ENCODE results near the gene OSTM1. TPM values are rescaled to one million over a fixed set of nuclear protein-coding genes. Genes with fewer than 3 reads are reported as not detected.

OSTM1 gene
- polyA plus RNA-seq, 2 donors, result 5.7 to 6.1 TPM

DNA sequence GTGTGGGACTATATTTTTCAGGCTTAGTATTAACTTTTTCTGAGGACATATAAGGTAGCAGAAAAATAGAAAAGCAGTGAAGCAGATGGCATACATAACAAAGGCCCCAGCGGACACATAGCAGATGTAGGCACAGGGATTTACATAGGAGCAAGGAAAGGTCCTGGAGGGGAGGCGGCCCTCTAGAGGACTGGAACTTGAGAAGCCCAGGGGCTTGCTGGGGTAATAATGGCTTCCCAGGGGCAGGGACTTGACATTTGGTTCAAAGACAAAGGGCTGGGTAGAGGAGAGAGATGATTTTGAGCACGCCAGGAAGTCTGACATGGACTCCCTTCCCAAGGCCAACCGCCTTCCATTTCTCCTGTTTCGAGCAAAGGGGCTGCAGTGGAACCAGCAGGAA is 31.7 kb upstream of the OSTM1 start:
- Histone ChIP-seq H3K9me3 (ENCODE audit: control insufficient read depth in 2 of 2, insufficient read depth in 1 of 2, low read depth in 1 of 2, low read length in 1 of 2) (no peaks in the 10 kb centered on the region), H3K27ac (ENCODE audit: low read depth in 2 of 2, low read length in 1 of 2) (no peak overlapping the region), H3K4me3 (ENCODE audit: low read depth in 1 of 2, low read length in 2 of 2) (no peak overlapping the region), H3K27me3 (ENCODE audit: control insufficient read depth in 1 of 2, insufficient read depth in 2 of 2, low read length in 2 of 2) (no peaks in the 10 kb centered on the region), H3K36me3 (ENCODE audit: control insufficient read depth in 2 of 2, insufficient read depth in 2 of 2, low read length in 1 of 2) (no peaks in the 10 kb centered on the region), H3K4me1 (ENCODE audit: control insufficient read depth in 2 of 2, insufficient read depth in 2 of 2, low read length in 1 of 2) (no peaks in the 10 kb centered on the region)
- WGBS, 2 donors, result 95 to 98% methylated on average over 5 of the region's 5 CpGs

DNA sequence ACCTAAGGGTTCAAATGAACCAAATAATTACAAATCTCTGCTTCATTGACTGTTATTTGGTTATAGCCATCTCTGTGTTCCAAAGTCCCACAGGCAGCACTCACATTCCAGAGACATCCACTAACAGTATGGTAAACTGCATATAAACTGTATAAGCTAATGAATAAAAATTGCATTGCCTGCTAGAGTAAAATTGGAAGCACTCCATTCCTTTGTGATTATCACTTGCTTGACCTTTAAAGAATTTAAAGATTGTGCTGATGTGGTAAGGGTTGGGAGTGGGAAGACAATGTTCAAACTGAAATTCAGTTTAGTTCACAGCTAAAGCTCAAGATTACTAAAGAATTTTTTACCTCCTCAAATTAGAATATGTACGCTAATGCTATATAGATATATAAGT is 31.0 kb upstream of the OSTM1 start:
- H3K9me3 ChIP-seq (ENCODE audit: control insufficient read depth in 2 of 2, insufficient read depth in 1 of 2, low read depth in 1 of 2, low read length in 1 of 2), result no peaks in the 10 kb centered on the region
- no peak overlapping the region for H3K4me3 ChIP-seq (ENCODE audit: low read depth in 1 of 2, low read length in 2 of 2)
- H3K27me3 ChIP-seq (ENCODE audit: control insufficient read depth in 1 of 2, insufficient read depth in 2 of 2, low read length in 2 of 2), result no peaks in the 10 kb centered on the region
- WGBS, 2 donors, result 85 to 98% methylated on average over 1 of the region's 1 CpG
- H3K27ac ChIP-seq (ENCODE audit: low read depth in 2 of 2, low read length in 1 of 2), result no peak overlapping the region
- no peaks in the 10 kb centered on the region for H3K36me3 ChIP-seq (ENCODE audit: control insufficient read depth in 2 of 2, insufficient read depth in 2 of 2, low read length in 1 of 2)
- no peaks in the 10 kb centered on the region for H3K4me1 ChIP-seq (ENCODE audit: control insufficient read depth in 2 of 2, insufficient read depth in 2 of 2, low read length in 1 of 2)

DNA sequence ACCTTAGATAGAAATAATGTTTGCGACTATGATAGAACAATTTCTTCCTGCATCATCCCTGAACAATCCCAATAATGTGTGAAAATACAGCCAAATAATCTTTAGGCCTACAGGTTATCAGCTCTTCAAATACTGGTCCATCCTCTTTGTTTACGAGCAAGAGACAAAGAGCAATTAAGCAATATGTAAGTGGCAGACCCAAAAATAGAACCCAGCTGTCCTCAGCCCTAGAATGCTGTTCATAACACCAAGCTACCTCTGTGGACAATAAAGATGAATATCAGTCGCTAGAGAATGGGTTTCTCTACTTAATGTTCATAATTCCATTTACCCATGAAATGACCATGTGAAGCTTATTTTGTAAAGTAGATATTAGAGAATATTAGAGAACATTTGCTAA is 28.4 kb upstream of the OSTM1 start:
- Histone ChIP-seq H3K36me3 (ENCODE audit: control insufficient read depth in 2 of 2, insufficient read depth in 2 of 2, low read length in 1 of 2) (no peaks in the 10 kb centered on the region), H3K27ac (ENCODE audit: low read depth in 2 of 2, low read length in 1 of 2) (no peak overlapping the region), H3K4me1 (ENCODE audit: control insufficient read depth in 2 of 2, insufficient read depth in 2 of 2, low read length in 1 of 2) (no peaks in the 10 kb centered on the region), H3K9me3 (ENCODE audit: control insufficient read depth in 2 of 2, insufficient read depth in 1 of 2, low read depth in 1 of 2, low read length in 1 of 2) (no peaks in the 10 kb centered on the region), H3K27me3 (ENCODE audit: control insufficient read depth in 1 of 2, insufficient read depth in 2 of 2, low read length in 2 of 2) (no peaks in the 10 kb centered on the region), H3K4me3 (ENCODE audit: low read depth in 1 of 2, low read length in 2 of 2) (no peak overlapping the region)
- 88 to 89% methylated on average over 3 of the region's 3 CpGs for WGBS, 2 donors

DNA sequence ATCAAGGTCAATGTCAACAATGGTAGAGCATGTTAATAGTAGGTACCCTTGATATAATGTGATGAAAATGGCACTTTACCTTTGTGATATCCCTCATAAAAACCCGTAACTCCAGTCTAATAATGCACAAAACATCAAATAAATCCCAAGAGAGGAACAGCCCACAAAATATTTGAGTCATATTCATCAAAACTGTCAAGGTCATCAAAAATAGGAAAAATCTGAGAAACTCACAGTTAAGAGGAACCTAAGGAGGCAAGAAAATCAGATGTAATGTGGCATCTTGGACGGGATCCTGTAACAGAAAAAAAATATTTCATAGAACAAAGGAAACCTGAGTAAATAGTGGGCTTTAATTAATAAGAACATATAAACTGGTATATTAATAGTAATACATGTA is 25.5 kb upstream of the OSTM1 start:
- no peak overlapping the region for H3K27ac ChIP-seq (ENCODE audit: low read depth in 2 of 2, low read length in 1 of 2)
- no peaks in the 10 kb centered on the region for H3K27me3 ChIP-seq (ENCODE audit: control insufficient read depth in 1 of 2, insufficient read depth in 2 of 2, low read length in 2 of 2)
- H3K4me1 ChIP-seq (ENCODE audit: control insufficient read depth in 2 of 2, insufficient read depth in 2 of 2, low read length in 1 of 2), result no peaks in the 10 kb centered on the region
- WGBS, 2 donors, result 84 to 90% methylated on average over 2 of the region's 2 CpGs
- no peaks in the 10 kb centered on the region for H3K9me3 ChIP-seq (ENCODE audit: control insufficient read depth in 2 of 2, insufficient read depth in 1 of 2, low read depth in 1 of 2, low read length in 1 of 2)
- no peaks in the 10 kb centered on the region for H3K36me3 ChIP-seq (ENCODE audit: control insufficient read depth in 2 of 2, insufficient read depth in 2 of 2, low read length in 1 of 2)
- H3K4me3 ChIP-seq (ENCODE audit: low read depth in 1 of 2, low read length in 2 of 2), result no peak overlapping the region

DNA sequence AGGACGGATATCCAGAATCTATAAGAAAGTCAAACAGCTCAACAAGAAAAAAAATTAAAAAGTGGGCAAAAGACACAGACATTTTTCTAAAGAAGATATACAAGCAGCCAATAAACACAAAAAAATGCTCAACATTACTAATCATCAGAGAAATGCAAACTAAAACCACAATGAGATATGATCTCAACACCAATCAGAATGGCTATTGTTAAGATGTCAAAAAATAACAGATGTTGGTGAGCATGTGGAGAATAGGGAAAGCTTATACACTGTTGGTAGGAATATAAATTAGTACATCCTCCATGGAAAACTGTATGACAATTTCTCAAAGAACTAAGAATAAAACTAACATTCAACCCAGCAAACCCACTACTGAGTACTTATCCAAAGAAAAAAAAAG is 23.3 kb upstream of the OSTM1 start:
- no peaks in the 10 kb centered on the region for H3K27me3 ChIP-seq (ENCODE audit: control insufficient read depth in 1 of 2, insufficient read depth in 2 of 2, low read length in 2 of 2)
- H3K9me3 ChIP-seq (ENCODE audit: control insufficient read depth in 2 of 2, insufficient read depth in 1 of 2, low read depth in 1 of 2, low read length in 1 of 2), result no peaks in the 10 kb centered on the region
- no peaks in the 10 kb centered on the region for H3K4me1 ChIP-seq (ENCODE audit: control insufficient read depth in 2 of 2, insufficient read depth in 2 of 2, low read length in 1 of 2)
- no peaks in the 10 kb centered on the region for H3K36me3 ChIP-seq (ENCODE audit: control insufficient read depth in 2 of 2, insufficient read depth in 2 of 2, low read length in 1 of 2)
- no peak overlapping the region for H3K4me3 ChIP-seq (ENCODE audit: low read depth in 1 of 2, low read length in 2 of 2)
- 94% methylated on average over 1 of the region's 1 CpG for WGBS, 2 donors
- no peak overlapping the region for H3K27ac ChIP-seq (ENCODE audit: low read depth in 2 of 2, low read length in 1 of 2)

DNA sequence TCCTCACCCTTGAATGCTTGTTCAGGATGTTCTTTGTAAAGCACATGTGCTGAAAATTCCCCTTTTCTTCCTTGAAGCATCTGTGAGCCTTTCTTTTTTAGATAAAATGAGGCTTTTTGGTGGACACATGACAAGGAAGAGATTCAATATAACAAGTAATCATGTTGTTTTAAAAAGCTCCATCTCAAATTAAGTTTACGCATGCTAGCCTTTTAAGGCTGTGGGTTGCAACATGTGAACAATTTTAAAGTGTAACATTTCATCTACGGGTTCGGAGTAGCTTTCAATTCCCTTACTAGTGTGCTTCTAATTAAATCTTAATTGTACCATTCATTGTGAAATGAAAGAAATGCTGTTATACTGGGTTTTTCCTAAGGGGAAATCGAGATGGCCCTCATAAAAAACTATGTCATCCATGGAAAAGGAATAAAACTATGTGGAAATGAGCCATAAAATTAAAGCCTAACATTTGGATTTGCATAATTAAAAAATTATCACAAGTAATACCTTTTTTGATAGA is 19.3 kb upstream of the OSTM1 start:
- WGBS, 2 donors, result 86 to 91% methylated on average over 4 of the region's 4 CpGs
- H3K36me3 ChIP-seq (ENCODE audit: control insufficient read depth in 2 of 2, insufficient read depth in 2 of 2, low read length in 1 of 2), result no peaks in the 10 kb centered on the region
- no peak overlapping the region for H3K4me3 ChIP-seq (ENCODE audit: low read depth in 1 of 2, low read length in 2 of 2)
- no peaks in the 10 kb centered on the region for H3K27me3 ChIP-seq (ENCODE audit: control insufficient read depth in 1 of 2, insufficient read depth in 2 of 2, low read length in 2 of 2)
- no peaks in the 10 kb centered on the region for H3K4me1 ChIP-seq (ENCODE audit: control insufficient read depth in 2 of 2, insufficient read depth in 2 of 2, low read length in 1 of 2)
- no peak overlapping the region for H3K27ac ChIP-seq (ENCODE audit: low read depth in 2 of 2, low read length in 1 of 2)
- H3K9me3 ChIP-seq (ENCODE audit: control insufficient read depth in 2 of 2, insufficient read depth in 1 of 2, low read depth in 1 of 2, low read length in 1 of 2), result no peaks in the 10 kb centered on the region

DNA sequence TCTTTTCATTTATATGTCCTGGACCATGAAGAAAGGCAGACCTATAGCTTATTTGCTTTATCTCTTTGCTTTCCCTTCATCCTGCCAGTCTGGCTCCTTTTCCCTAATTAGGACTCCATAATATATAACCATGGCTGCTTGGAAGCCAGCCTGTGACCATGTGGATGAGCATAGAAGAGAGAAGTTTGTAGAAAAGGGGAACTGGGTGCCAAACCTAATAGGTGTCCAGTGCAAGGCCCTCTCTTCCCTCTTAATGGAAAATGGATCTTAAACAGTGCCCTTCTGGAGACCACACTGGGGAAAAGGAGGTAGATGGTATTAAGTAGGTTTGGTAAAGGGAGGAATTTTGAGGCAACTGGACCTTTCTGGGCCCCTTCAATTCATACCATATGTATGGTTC is 16.7 kb upstream of the OSTM1 start:
- Histone ChIP-seq H3K4me3 (ENCODE audit: low read depth in 1 of 2, low read length in 2 of 2) (no peak overlapping the region), H3K4me1 (ENCODE audit: control insufficient read depth in 2 of 2, insufficient read depth in 2 of 2, low read length in 1 of 2) (no peaks in the 10 kb centered on the region), H3K36me3 (ENCODE audit: control insufficient read depth in 2 of 2, insufficient read depth in 2 of 2, low read length in 1 of 2) (no peaks in the 10 kb centered on the region), H3K27ac (ENCODE audit: low read depth in 2 of 2, low read length in 1 of 2) (no peak overlapping the region), H3K27me3 (ENCODE audit: control insufficient read depth in 1 of 2, insufficient read depth in 2 of 2, low read length in 2 of 2) (no peaks in the 10 kb centered on the region), H3K9me3 (ENCODE audit: control insufficient read depth in 2 of 2, insufficient read depth in 1 of 2, low read depth in 1 of 2, low read length in 1 of 2) (no peaks in the 10 kb centered on the region)

DNA sequence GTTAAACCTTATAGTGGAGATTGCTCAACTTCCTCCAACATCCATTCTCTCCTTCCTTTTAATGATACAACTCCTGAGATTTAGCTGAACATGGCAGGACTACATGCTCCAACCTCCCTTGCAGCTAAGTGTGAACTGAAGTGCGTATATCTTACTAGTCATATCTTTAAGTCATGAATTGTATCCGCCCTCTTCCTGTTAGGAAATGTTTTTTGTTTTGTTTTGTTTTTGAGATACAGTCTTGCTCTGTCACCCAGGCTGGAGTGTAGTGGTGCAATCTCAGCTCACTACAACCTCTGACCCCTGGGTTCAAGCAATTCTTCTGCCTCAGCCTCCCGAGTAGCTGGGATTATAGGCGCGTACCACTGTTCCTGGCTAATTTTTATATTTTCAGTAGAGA is 8.8 kb upstream of the OSTM1 start:
- Histone ChIP-seq H3K9me3 (ENCODE audit: control insufficient read depth in 2 of 2, insufficient read depth in 1 of 2, low read depth in 1 of 2, low read length in 1 of 2) (no peaks in the 10 kb centered on the region), H3K27me3 (ENCODE audit: control insufficient read depth in 1 of 2, insufficient read depth in 2 of 2, low read length in 2 of 2) (no peaks in the 10 kb centered on the region), H3K4me3 (ENCODE audit: low read depth in 1 of 2, low read length in 2 of 2) (no peak overlapping the region), H3K4me1 (ENCODE audit: control insufficient read depth in 2 of 2, insufficient read depth in 2 of 2, low read length in 1 of 2) (no peaks in the 10 kb centered on the region), H3K27ac (ENCODE audit: low read depth in 2 of 2, low read length in 1 of 2) (no peak overlapping the region), H3K36me3 (ENCODE audit: control insufficient read depth in 2 of 2, insufficient read depth in 2 of 2, low read length in 1 of 2) (no peaks in the 10 kb centered on the region)
- 92 to 95% methylated on average over 5 of the region's 5 CpGs for WGBS, 2 donors

DNA sequence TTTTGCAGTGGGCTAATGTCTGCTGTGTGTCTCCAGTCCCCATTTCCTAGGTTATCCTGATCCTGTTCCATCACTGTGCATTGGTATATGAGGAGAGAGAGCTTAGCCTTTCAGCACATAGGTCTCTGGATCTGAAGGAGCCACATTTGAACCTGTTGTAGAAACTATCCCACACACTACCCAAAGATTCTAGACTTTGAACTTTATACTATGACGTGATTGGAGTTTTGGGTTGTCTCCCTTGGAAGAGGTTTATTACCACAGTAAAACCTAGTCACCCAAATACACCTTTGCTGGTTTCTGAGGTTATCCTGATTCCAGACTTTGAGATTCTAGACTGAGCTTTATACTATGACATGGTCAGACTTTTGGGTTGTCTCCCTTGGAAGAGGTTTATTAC is 8.0 kb upstream of the OSTM1 start:
- H3K27ac ChIP-seq (ENCODE audit: low read depth in 2 of 2, low read length in 1 of 2), result no peak overlapping the region
- no peaks in the 10 kb centered on the region for H3K4me1 ChIP-seq (ENCODE audit: control insufficient read depth in 2 of 2, insufficient read depth in 2 of 2, low read length in 1 of 2)
- H3K4me3 ChIP-seq (ENCODE audit: low read depth in 1 of 2, low read length in 2 of 2), result no peak overlapping the region
- H3K27me3 ChIP-seq (ENCODE audit: control insufficient read depth in 1 of 2, insufficient read depth in 2 of 2, low read length in 2 of 2), result no peaks in the 10 kb centered on the region
- no peaks in the 10 kb centered on the region for H3K9me3 ChIP-seq (ENCODE audit: control insufficient read depth in 2 of 2, insufficient read depth in 1 of 2, low read depth in 1 of 2, low read length in 1 of 2)
- no peaks in the 10 kb centered on the region for H3K36me3 ChIP-seq (ENCODE audit: control insufficient read depth in 2 of 2, insufficient read depth in 2 of 2, low read length in 1 of 2)
- 77 to 93% methylated on average over 1 of the region's 1 CpG for WGBS, 2 donors

DNA sequence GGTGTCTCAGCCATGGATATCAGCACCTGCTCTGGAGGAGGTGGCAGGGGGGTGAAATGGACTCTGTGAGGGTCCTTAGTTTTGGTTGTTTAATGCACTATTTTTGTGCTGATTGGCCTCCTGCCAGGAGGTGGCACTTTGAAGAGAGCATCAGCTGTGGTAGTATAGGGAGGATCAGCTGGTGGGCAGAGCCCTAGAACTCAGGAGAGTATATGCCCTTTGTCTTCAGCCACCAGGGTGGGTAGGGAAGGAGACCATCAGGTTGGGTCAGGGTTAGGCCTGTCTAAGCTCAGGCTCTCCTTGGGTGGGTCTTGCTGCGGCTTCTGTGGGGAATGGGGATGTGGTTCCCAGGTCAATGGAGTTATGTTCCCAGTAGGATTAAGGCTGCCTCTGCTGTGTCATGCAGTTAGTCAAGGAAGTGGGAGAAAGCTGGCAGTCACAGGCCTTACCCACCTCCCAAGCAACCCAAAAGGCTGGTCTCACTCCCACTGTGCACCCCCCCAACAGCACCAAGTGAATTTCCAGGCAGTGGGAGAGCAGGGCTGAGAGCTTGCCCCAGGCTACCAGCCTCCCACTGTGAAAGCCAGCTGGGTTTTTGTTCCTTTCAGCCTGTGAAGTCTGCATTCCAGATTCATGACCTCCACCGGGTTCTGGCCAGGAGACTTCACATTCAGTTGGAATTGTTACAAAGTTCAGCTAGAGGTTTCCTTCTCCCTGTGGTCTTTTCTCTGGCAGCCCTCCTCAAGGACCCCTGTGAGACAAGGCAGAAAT is 5.7 kb upstream of the OSTM1 start:
- Histone ChIP-seq H3K4me3 (ENCODE audit: low read depth in 1 of 2, low read length in 2 of 2) (no peak overlapping the region), H3K36me3 (ENCODE audit: control insufficient read depth in 2 of 2, insufficient read depth in 2 of 2, low read length in 1 of 2) (no peaks in the 10 kb centered on the region), H3K27me3 (ENCODE audit: control insufficient read depth in 1 of 2, insufficient read depth in 2 of 2, low read length in 2 of 2) (no peaks in the 10 kb centered on the region), H3K27ac (ENCODE audit: low read depth in 2 of 2, low read length in 1 of 2) (no peak overlapping the region), H3K9me3 (ENCODE audit: control insufficient read depth in 2 of 2, insufficient read depth in 1 of 2, low read depth in 1 of 2, low read length in 1 of 2) (no peaks in the 10 kb centered on the region), H3K4me1 (ENCODE audit: control insufficient read depth in 2 of 2, insufficient read depth in 2 of 2, low read length in 1 of 2) (no peaks in the 10 kb centered on the region)
- WGBS, 2 donors, result 52 to 63% methylated on average over 2 of the region's 2 CpGs
